Natural killer cell (primary cell): ENCODE results near the gene ODAD2. TPM values are rescaled to one million over a fixed set of nuclear protein-coding genes. Genes with fewer than 3 reads are reported as not detected.

Experiments
- ATAC-seq, 3 donors: fragments of 150-1000 bp in 2 of 3; fragments of 200-7000 bp in 1 of 3; cut with Tn5 transposase; 1 replicate in 1 of 3; 2 replicates in 2 of 3; pipeline ENCODE4 v1.10.0; 2021; ENCODE audit warnings: mild to moderate bottlenecking in 2 of 3, moderate library complexity in 2 of 3
- DNase-seq, 2 donors: peaks; one replicate each; pipeline versions ENCODE4 v3.0.0 to v3.0.0-alpha.2; 2013 to 2021; ENCODE audit warnings: mixed read lengths in 1 of 2
- H3K27ac ChIP-seq: one replicate; pipeline ENCODE4 v1.5.1; 2013; ENCODE audit warnings: mild to moderate bottlenecking, low read length
- H3K27me3 ChIP-seq: one replicate; pipeline ENCODE4 v1.6.1; 2013; ENCODE audit warnings: low read length; ENCODE audit not compliant: control insufficient read depth, insufficient read depth
- H3K36me3 ChIP-seq: one replicate; pipeline ENCODE4 v1.6.1; 2013; ENCODE audit warnings: low read length; ENCODE audit not compliant: control insufficient read depth, insufficient read depth
- H3K4me1 ChIP-seq: one replicate; pipeline ENCODE4 v1.6.1; 2013; ENCODE audit warnings: low read length; ENCODE audit not compliant: control insufficient read depth, insufficient read depth
- H3K4me3 ChIP-seq: one replicate; pipeline ENCODE4 v1.5.1; 2013; ENCODE audit warnings: low read length
- H3K9me3 ChIP-seq: one replicate; pipeline ENCODE4 v1.6.1; 2013; ENCODE audit warnings: low read length; ENCODE audit not compliant: control insufficient read depth, insufficient read depth
- H3K27ac Mint-ChIP-seq, 2 donors: one replicate each; pipeline ENCODE4 v1.8.0; 2022; ENCODE audit warnings: mild to moderate bottlenecking in 2 of 2, mixed read lengths in 2 of 2, moderate library complexity in 1 of 2
- H3K27me3 Mint-ChIP-seq, 2 donors: one replicate each; pipeline ENCODE4 v1.8.0; 2022; ENCODE audit warnings: low read depth in 2 of 2, mixed read lengths in 2 of 2
- H3K36me3 Mint-ChIP-seq: one replicate; pipeline ENCODE4 v1.8.0; 2022; ENCODE audit warnings: mixed read lengths
- H3K4me1 Mint-ChIP-seq, 2 donors: one replicate each; pipeline ENCODE4 v1.8.0; 2022; ENCODE audit warnings: mixed read lengths in 2 of 2
- H3K4me3 Mint-ChIP-seq: one replicate; pipeline ENCODE4 v1.8.0; 2022; ENCODE audit warnings: mild to moderate bottlenecking, moderate library complexity, mixed read lengths
- H3K9me3 Mint-ChIP-seq, 2 donors: one replicate each; pipeline ENCODE4 v1.8.0; 2022; ENCODE audit warnings: mixed read lengths in 2 of 2
- CTCF ChIP-seq: fragments of 200-600 bp; IDR thresholded peaks from one replicate; pipeline ENCODE4 v1.8.0; 2022; ENCODE audit warnings: antibody characterized with exemption
- WGBS: methylation state at CpG from one replicate; pipeline ENCODE4 v1.1.7; 2013; ENCODE audit warnings: missing lambda C conversion rate; ENCODE audit not compliant: insufficient coverage; 5-methylcytosine and 5-hydroxymethylcytosine counted together
- intact Hi-C: fragments of 100-400 bp; cut with micrococcal nuclease; formaldehyde crosslinking; loops from one replicate; pipeline ENCODE4 v1.14.2; 2022
- total RNA-seq, 4 donors: library from RNA; stranded (reverse); fragments of 120-200 nt in 1 of 4; gene quantifications; one replicate each; pipeline versions ENCODE4 v1.2.3 to v1.2.4, GENCODE V29; 2013 to 2022

The ODAD2 gene
- total RNA-seq, 3 donors from 2014 or later (not counting 1 experiment from before 2014, with no cell fraction given), result not detected

GRCh38 chr10:27948186-27948585, 50.7 kb downstream of the ODAD2 start:
- no peaks in the 10 kb centered on the region for H3K27me3 ChIP-seq
- H3K4me3 Mint-ChIP-seq, result no peak overlapping the region
- peaks cover 14 to 20% of the 10 kb centered on the region in 2 donors for H3K27me3 Mint-ChIP-seq
- H3K9me3 Mint-ChIP-seq, result no peaks in the 10 kb centered on the region
- no peaks in the 10 kb centered on the region for H3K9me3 ChIP-seq
- no peak overlapping the region for H3K27ac ChIP-seq
- no peaks in the 10 kb centered on the region for H3K4me1 Mint-ChIP-seq
- H3K4me3 ChIP-seq, result no peak overlapping the region
- WGBS, result 90% methylated on average over 1 of the region's 1 CpG
- no peaks in the 10 kb centered on the region for H3K4me1 ChIP-seq
- no peak for TF ChIP-seq CTCF
- H3K36me3 Mint-ChIP-seq, result no peaks in the 10 kb centered on the region
- ATAC-seq (no peak), DNase-seq (no peak)
- H3K36me3 ChIP-seq, result no peaks in the 10 kb centered on the region
- intact Hi-C loops, result no loop called here
- no peak overlapping the region for H3K27ac Mint-ChIP-seq

GRCh38 chr10:27947540-27947939, 51.3 kb downstream of the ODAD2 start:
- H3K36me3 ChIP-seq, result no peaks in the 10 kb centered on the region
- no peaks in the 10 kb centered on the region for H3K4me1 ChIP-seq
- no peak overlapping the region for H3K4me3 Mint-ChIP-seq
- H3K4me3 ChIP-seq, result no peak overlapping the region
- H3K4me1 Mint-ChIP-seq, result no peaks in the 10 kb centered on the region
- no peak for TF ChIP-seq CTCF
- ATAC-seq (no peak), DNase-seq (no peak)
- no peaks in the 10 kb centered on the region for H3K27me3 ChIP-seq
- 86% methylated on average over 5 of the region's 5 CpGs for WGBS
- H3K9me3 Mint-ChIP-seq, result no peaks in the 10 kb centered on the region
- no peaks in the 10 kb centered on the region for H3K9me3 ChIP-seq
- intact Hi-C loops, result no loop called here
- H3K36me3 Mint-ChIP-seq, result no peaks in the 10 kb centered on the region
- H3K27ac Mint-ChIP-seq, result no peak overlapping the region
- no peak overlapping the region for H3K27ac ChIP-seq
- H3K27me3 Mint-ChIP-seq, result peaks cover 18 to 20% of the 10 kb centered on the region in 2 donors

GRCh38 chr10:27944005-27944404, 54.9 kb downstream of the ODAD2 start:
- Mint-ChIP-seq H3K36me3 (no peaks in the 10 kb centered on the region), H3K27me3 (peaks cover 15 to 20% of the 10 kb centered on the region in 2 donors), H3K4me3 (no peak overlapping the region), H3K27ac (no peak overlapping the region), H3K9me3 (no peaks in the 10 kb centered on the region), H3K4me1 (no peaks in the 10 kb centered on the region)
- DNase-seq (no peak), ATAC-seq (no peak)
- intact Hi-C loops, result no loop called here
- no peaks in the 10 kb centered on the region for H3K36me3 ChIP-seq
- no peaks in the 10 kb centered on the region for H3K4me1 ChIP-seq
- no peaks in the 10 kb centered on the region for H3K9me3 ChIP-seq
- H3K27me3 ChIP-seq, result no peaks in the 10 kb centered on the region
- no peak for TF ChIP-seq CTCF
- WGBS, result 96% methylated on average over 12 of the region's 12 CpGs
- H3K27ac ChIP-seq, result no peak overlapping the region
- H3K4me3 ChIP-seq, result no peak overlapping the region

- Mint-ChIP-seq H3K27me3 (peaks cover 10 to 13% of the 10 kb centered on the region in 2 donors), H3K36me3 (no peaks in the 10 kb centered on the region), H3K4me1 (no peaks in the 10 kb centered on the region), H3K4me3 (no peak overlapping the region), H3K27ac (no peak overlapping the region), H3K9me3 (peaks cover 0 to 2% of the 10 kb centered on the region in 2 donors)
- ATAC-seq, result no peak
- WGBS, result 95% methylated on average over 3 of the region's 3 CpGs
- TF ChIP-seq CTCF, result no peak
- no peaks in the 10 kb centered on the region for H3K9me3 ChIP-seq
- no peak overlapping the region for H3K4me3 ChIP-seq
- H3K27ac ChIP-seq, result no peak overlapping the region
- H3K27me3 ChIP-seq, result no peaks in the 10 kb centered on the region
- DNase-seq, result no peak
- H3K36me3 ChIP-seq, result no peaks in the 10 kb centered on the region
- no peaks in the 10 kb centered on the region for H3K4me1 ChIP-seq
- intact Hi-C loops, result no loop called here
These were observed 84.0 kb downstream of the ODAD2 start for GRCh38 chr10:27914888-27915287.
